GM21515 (cell line): Measurements from ENCODE around the gene DDX25.

Experiments used
- ATAC-seq: cut with Tn5 transposase; IDR thresholded peaks from one replicate; pipeline ENCODE4 v1.9.1; 2021; ENCODE audit not compliant: unreplicated experiment

Gene DDX25

GRCh38 chr11:125948278-125949051 lies 44.2 kb downstream of the DDX25 start:
- no peak for ATAC-seq

GRCh38 chr11:125949271-125950177 lies 45.2 kb downstream of the DDX25 start:
- ATAC-seq: no peak

- no peak for ATAC-seq
These were observed 45.8 kb downstream of the DDX25 start for GRCh38 chr11:125950178-125950490.

GRCh38 chr11:125950696-125951651 lies 46.7 kb downstream of the DDX25 start:
- no peak for ATAC-seq

GRCh38 chr11:125951731-125952130 lies 47.4 kb downstream of the DDX25 start:
- no peak for ATAC-seq

GRCh38 chr11:125952559-125952958 lies 48.3 kb downstream of the DDX25 start:
- no peak for ATAC-seq

GRCh38 chr11:125952973-125953372 lies 48.7 kb downstream of the DDX25 start:
- no peak for ATAC-seq

- ATAC-seq: no peak
These were observed 49.2 kb downstream of the DDX25 start for GRCh38 chr11:125953401-125953935.

GRCh38 chr11:125954123-125954944 lies 50.0 kb downstream of the DDX25 start:
- no peak for ATAC-seq

GRCh38 chr11:125954945-125955640 lies 50.8 kb downstream of the DDX25 start:
- no peak for ATAC-seq

GRCh38 chr11:125955856-125956255 lies 51.5 kb downstream of the DDX25 start:
- ATAC-seq: no peak

GRCh38 chr11:125956391-125957134 lies 52.3 kb downstream of the DDX25 start:
- ATAC-seq: no peak

- no peak for ATAC-seq
These were observed 53.5 kb downstream of the DDX25 start for GRCh38 chr11:125957618-125958332.

GRCh38 chr11:125958872-125959400 lies 54.6 kb downstream of the DDX25 start:
- ATAC-seq: no peak

- ATAC-seq: no peak
These were observed 55.2 kb downstream of the DDX25 start for GRCh38 chr11:125959511-125959910.

GRCh38 chr11:125959931-125960330 lies 55.6 kb downstream of the DDX25 start:
- ATAC-seq: no peak

- ATAC-seq: no peak
These were observed 56.5 kb downstream of the DDX25 start for GRCh38 chr11:125960771-125961170.

GRCh38 chr11:125967515-125967914 lies 63.2 kb downstream of the DDX25 start:
- ATAC-seq: no peak
